Measurements from ENCODE around the gene FGD5.
"Not testable (repeated sequence)": the region's sequence is repeated elsewhere in the genome, so short reads cannot be mapped to it uniquely, and the experiment has no call there.

The FGD5 gene

GRCh38 chr3:14876921-14877333 is 58.2 kb downstream of the FGD5 start:
- no peak for DNase-seq (ENCODE audit: low read depth)

- no peak for DNase-seq (ENCODE audit: low read depth)
Observed at GRCh38 chr3:14877469-14877868, 58.7 kb downstream of the FGD5 start.

GRCh38 chr3:14879211-14879874 is 60.6 kb downstream of the FGD5 start:
- DNase-seq (ENCODE audit: low read depth): peak; percentile 18

GRCh38 chr3:14880447-14881106 is 61.8 kb downstream of the FGD5 start:
- DNase-seq (ENCODE audit: low read depth): no peak

- no peak for DNase-seq (ENCODE audit: low read depth)
Observed at GRCh38 chr3:14883226-14883625, 64.5 kb downstream of the FGD5 start.

- no peak for DNase-seq (ENCODE audit: low read depth)
Observed at GRCh38 chr3:14884665-14885064, 65.9 kb downstream of the FGD5 start.

- DNase-seq (ENCODE audit: low read depth): peak; percentile 14
Observed at GRCh38 chr3:14885307-14885706, 66.5 kb downstream of the FGD5 start.

- DNase-seq (ENCODE audit: low read depth): no peak
Observed at GRCh38 chr3:14886101-14886500, 67.3 kb downstream of the FGD5 start.

- no peak for DNase-seq (ENCODE audit: low read depth)
Observed at GRCh38 chr3:14889205-14889604, 70.4 kb downstream of the FGD5 start.

- DNase-seq (ENCODE audit: low read depth): no peak
Observed at GRCh38 chr3:14889943-14890342, 71.2 kb downstream of the FGD5 start.

GRCh38 chr3:14890476-14890875 is 71.7 kb downstream of the FGD5 start:
- DNase-seq (ENCODE audit: low read depth): no peak

- no peak for DNase-seq (ENCODE audit: low read depth)
Observed at GRCh38 chr3:14891135-14892132, 72.7 kb downstream of the FGD5 start.

- no peak for DNase-seq (ENCODE audit: low read depth)
Observed at GRCh38 chr3:14892226-14892625, 73.5 kb downstream of the FGD5 start.

GRCh38 chr3:14894085-14894484 is 75.3 kb downstream of the FGD5 start:
- DNase-seq (ENCODE audit: low read depth): no peak

GRCh38 chr3:14897266-14897665 is 78.5 kb downstream of the FGD5 start:
- no peak for DNase-seq (ENCODE audit: low read depth)

GRCh38 chr3:14898929-14899328 is 80.2 kb downstream of the FGD5 start:
- DNase-seq (ENCODE audit: low read depth): no peak

GRCh38 chr3:14899993-14900618 is 81.3 kb downstream of the FGD5 start:
- no peak for DNase-seq (ENCODE audit: low read depth)

GRCh38 chr3:14900881-14901873 is 82.4 kb downstream of the FGD5 start:
- DNase-seq (ENCODE audit: low read depth): no peak

- DNase-seq (ENCODE audit: low read depth): no peak
Observed at GRCh38 chr3:14902719-14903118, 84.0 kb downstream of the FGD5 start.

GRCh38 chr3:14903501-14903900 is 84.7 kb downstream of the FGD5 start:
- DNase-seq (ENCODE audit: low read depth): not testable (repeated sequence)
